Gastroesophageal sphincter (tissue), 4 donors: ENCODE results near the gene FABP7. TPM values are rescaled to one million over a fixed set of nuclear protein-coding genes. Genes with fewer than 3 reads are reported as not detected.

Experiments
- ATAC-seq: fragments of 150-250 bp; one replicate; pipeline ENCODE4 v1.9.1; 2016; ENCODE audit warnings: mild to moderate bottlenecking, moderate library complexity
- H3K27ac ChIP-seq, 4 donors: fragments of 200-600 bp; sonication (generic) in 3 of 4; 1 replicate in 3 of 4; 2 replicates in 1 of 4; pipeline ENCODE4 v1.5.1; 2016 to 2019
- H3K27me3 ChIP-seq: fragments of 200-600 bp; sonication (generic); one replicate; pipeline ENCODE4 v1.5.1; 2019
- H3K36me3 ChIP-seq, 2 donors: fragments of 200-600 bp; sonication (generic); one replicate each; pipeline ENCODE4 v1.5.1; 2019; ENCODE audit warnings: control low read depth in 1 of 2
- H3K4me1 ChIP-seq, 3 donors: fragments of 200-600 bp; sonication (generic); 1 replicate in 2 of 3; 2 replicates in 1 of 3; pipeline ENCODE4 v1.5.1; 2016 to 2019; ENCODE audit warnings: control low read depth in 2 of 3
- H3K4me3 ChIP-seq, 2 donors: fragments of 200-600 bp; sonication (generic); one replicate each; pipeline ENCODE4 v1.5.1; 2019; ENCODE audit warnings: mild to moderate bottlenecking in 1 of 2, moderate library complexity in 1 of 2
- H3K9me3 ChIP-seq, 3 donors: fragments of 200-600 bp; sonication (generic); one replicate each; pipeline ENCODE4 v1.5.1; 2017 to 2019; ENCODE audit warnings: control low read depth in 2 of 3
- CTCF ChIP-seq, 4 experiments: fragments of 200-600 bp in 2 of 4; fragments of 450-650 bp in 2 of 4; sonication (generic) in 1 of 4; IDR thresholded peaks; one replicate each; pipeline ENCODE4 v1.5.1; 2017 to 2019; ENCODE audit warnings: antibody characterized with exemption in 4 of 4, mild to moderate bottlenecking in 2 of 4, moderate library complexity in 2 of 4
- EP300 ChIP-seq: sonication (generic); formaldehyde crosslinking; IDR thresholded peaks from one replicate; pipeline ENCODE4 v1.6.1; 2017; ENCODE audit warnings: antibody characterized with exemption, mild to moderate bottlenecking
- POLR2A ChIP-seq, 2 donors: fragments of 450-650 bp; IDR thresholded peaks; one replicate each; pipeline ENCODE4 v1.6.1; 2017; ENCODE audit warnings: antibody characterized with exemption in 2 of 2, mild to moderate bottlenecking in 2 of 2, moderate library complexity in 1 of 2
- POLR2AphosphoS5 ChIP-seq: sonication (generic); formaldehyde crosslinking; IDR thresholded peaks from one replicate; pipeline ENCODE4 v1.6.1; 2017; ENCODE audit warnings: antibody characterized with exemption
- WGBS, 2 donors: methylation state at CpG; one replicate each; pipeline ENCODE4 v1.1.5; 2018; ENCODE audit warnings: low coverage in 1 of 2; 5-methylcytosine and 5-hydroxymethylcytosine counted together
- total RNA-seq, 4 donors: library from RNA; depleted of rRNA; stranded (reverse); fragments of >200 nt; gene quantifications; one replicate each; pipeline ENCODE4 v1.1.0, GENCODE V29; 2016

FABP7 gene
- total RNA-seq, 4 donors from 2014 or later = 0.15 TPM; not detected in 3

DNA sequence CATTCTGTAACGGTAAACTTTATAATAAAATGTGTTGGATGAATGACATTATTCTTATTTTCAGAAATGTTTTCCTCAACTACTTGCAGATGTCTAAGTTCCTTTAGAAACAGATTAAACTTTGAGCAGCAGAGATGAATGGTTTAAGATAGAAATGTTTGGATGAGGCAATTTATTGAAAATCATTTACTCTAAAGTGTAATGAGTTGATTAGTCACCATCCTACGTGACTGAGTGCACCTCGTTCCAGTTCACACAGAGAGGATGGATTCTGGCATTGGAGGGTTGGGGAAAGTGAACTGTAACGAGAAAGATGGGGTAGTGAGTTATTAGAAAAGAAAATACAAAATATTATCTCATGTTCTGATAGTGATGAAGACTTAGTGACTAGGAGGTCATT is 38.2 kb downstream of the FABP7 start:
- Histone ChIP-seq H3K27ac (no peak overlapping the region), H3K4me3 (no peak overlapping the region), H3K9me3 (no peaks in the 10 kb centered on the region), H3K36me3 (no peaks in the 10 kb centered on the region), H3K27me3 (no peaks in the 10 kb centered on the region), H3K4me1 (no peaks in the 10 kb centered on the region)
- ATAC-seq = no peak
- WGBS, 2 donors = 33 to 64% methylated on average over 3 to 4 of the region's 4 CpGs
- TF ChIP-seq POLR2A (IDR thresholded peaks at IDR 0.05) = no peak
- TF ChIP-seq EP300 = no peak
- no peak for TF ChIP-seq POLR2AphosphoS5
- TF ChIP-seq CTCF (IDR thresholded peaks at IDR 0.05) = no peak

DNA sequence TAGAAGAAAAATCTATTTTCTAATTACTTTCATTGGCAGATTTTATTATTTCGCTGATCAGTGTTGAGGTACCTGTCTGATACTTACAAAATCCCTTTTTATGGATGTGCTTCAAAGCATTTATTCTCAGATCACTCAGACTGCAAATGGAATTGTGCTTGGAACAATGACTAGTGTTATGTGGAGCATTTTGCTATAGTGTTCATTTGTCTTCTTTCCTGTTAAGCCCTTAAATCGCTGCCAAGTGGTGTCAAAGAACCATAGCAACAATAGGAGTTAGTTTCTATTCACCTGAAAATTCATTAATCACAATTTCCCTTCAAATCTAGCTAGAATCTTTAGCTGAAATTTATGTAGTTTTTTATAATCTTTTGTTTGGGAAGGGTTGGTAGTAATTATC is 39.4 kb downstream of the FABP7 start:
- H3K27me3 ChIP-seq = no peaks in the 10 kb centered on the region
- no peaks in the 10 kb centered on the region for H3K4me1 ChIP-seq
- no peaks in the 10 kb centered on the region for H3K36me3 ChIP-seq
- no peak overlapping the region for H3K27ac ChIP-seq
- WGBS, 2 donors = 36 to 39% methylated on average over 2 of the region's 2 CpGs
- no peak overlapping the region for H3K4me3 ChIP-seq
- no peaks in the 10 kb centered on the region for H3K9me3 ChIP-seq
- no peak for TF ChIP-seq POLR2AphosphoS5
- TF ChIP-seq CTCF (IDR thresholded peaks at IDR 0.05) = no peak
- no peak for ATAC-seq

DNA sequence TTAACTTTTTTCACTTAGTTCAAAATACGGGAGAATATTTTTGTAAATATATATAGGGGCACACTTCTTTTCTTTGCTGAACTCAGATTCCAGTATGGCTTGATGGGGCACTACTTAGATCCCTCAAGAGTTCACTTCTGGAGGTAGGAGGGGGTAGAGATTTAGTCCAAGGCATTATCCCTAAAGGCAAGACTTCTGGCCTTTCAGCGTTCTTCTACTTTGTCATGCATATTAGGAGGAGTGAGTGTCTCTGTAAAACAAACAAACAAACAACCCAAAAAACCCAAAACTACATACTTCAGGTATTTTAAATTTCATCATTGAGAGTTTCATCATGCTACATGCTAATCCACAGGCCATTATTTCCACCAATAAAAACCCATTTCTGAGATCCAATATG is 41.6 kb downstream of the FABP7 start:
- TF ChIP-seq POLR2A (IDR thresholded peaks at IDR 0.05) = no peak
- 76 to 81% methylated on average over 2 of the region's 2 CpGs for WGBS, 2 donors
- no peak for ATAC-seq
- H3K4me3 ChIP-seq = no peak overlapping the region
- no peak overlapping the region for H3K27ac ChIP-seq
- no peaks in the 10 kb centered on the region for H3K9me3 ChIP-seq
- H3K27me3 ChIP-seq = no peaks in the 10 kb centered on the region
- no peaks in the 10 kb centered on the region for H3K4me1 ChIP-seq
- no peaks in the 10 kb centered on the region for H3K36me3 ChIP-seq

GRCh38 chr6:122825163-122825562 is 45.6 kb downstream of the FABP7 start:
- Histone ChIP-seq H3K4me3 (no peak overlapping the region), H3K4me1 (no peaks in the 10 kb centered on the region), H3K27me3 (no peaks in the 10 kb centered on the region), H3K9me3 (no peaks in the 10 kb centered on the region), H3K36me3 (no peaks in the 10 kb centered on the region), H3K27ac (no peak overlapping the region)
- WGBS, 2 donors = 52 to 54% methylated on average over 5 of the region's 5 CpGs
- no peak for ATAC-seq
- TF ChIP-seq POLR2A (IDR thresholded peaks at IDR 0.05) (no peak), EP300 (no peak), CTCF (IDR thresholded peaks at IDR 0.05) (no peak), POLR2AphosphoS5 (peak; percentile 20)

GRCh38 chr6:122829456-122829855 is 49.9 kb downstream of the FABP7 start:
- Histone ChIP-seq H3K27ac (no peak overlapping the region), H3K4me3 (no peak overlapping the region), H3K27me3 (no peaks in the 10 kb centered on the region), H3K4me1 (no peaks in the 10 kb centered on the region), H3K9me3 (no peaks in the 10 kb centered on the region), H3K36me3 (no peaks in the 10 kb centered on the region)
- ATAC-seq = no peak
- 100% methylated on average over 1 of the region's 1 CpG; no CpG with 5 or more reads in 1 of the 2 donors for WGBS, 2 donors
- TF ChIP-seq EP300 = no peak
- no peak for TF ChIP-seq POLR2AphosphoS5
- TF ChIP-seq POLR2A (IDR thresholded peaks at IDR 0.05) = no peak
- TF ChIP-seq CTCF (IDR thresholded peaks at IDR 0.05) = no peak

GRCh38 chr6:122831511-122831910 is 52.0 kb downstream of the FABP7 start:
- H3K9me3 ChIP-seq = no peaks in the 10 kb centered on the region
- H3K27me3 ChIP-seq = no peaks in the 10 kb centered on the region
- WGBS, 2 donors = 75 to 91% methylated on average over 1 of the region's 1 CpG
- H3K4me1 ChIP-seq = no peaks in the 10 kb centered on the region
- H3K36me3 ChIP-seq = no peaks in the 10 kb centered on the region
- H3K4me3 ChIP-seq = no peak overlapping the region
- no peak overlapping the region for H3K27ac ChIP-seq
- ATAC-seq = no peak
- no peak for TF ChIP-seq POLR2A (IDR thresholded peaks at IDR 0.05)
- TF ChIP-seq CTCF (IDR thresholded peaks at IDR 0.05) = no peak
- no peak for TF ChIP-seq POLR2AphosphoS5
- TF ChIP-seq EP300 = no peak
